ENCODE data around the gene LRP1B. TPM values are rescaled to one million over a fixed set of nuclear protein-coding genes. Genes with fewer than 3 reads are reported as not detected.

LRP1B gene
- polyA plus RNA-seq, 1 of the 3 experiments (the other 2 are of a cell fraction) = 0.28 TPM

- Histone ChIP-seq H3K79me2 (ENCODE audit: insufficient read depth) (no peaks in the 10 kb centered on the region), H3K4me3 (ENCODE audit: low read depth in 2 of 2, low read length in 1 of 2) (no peak overlapping the region), H3K4me1 (ENCODE audit: control insufficient read depth in 1 of 2, insufficient read depth in 2 of 2, low read depth in 1 of 2, low read length in 1 of 2) (no peaks in the 10 kb centered on the region), H3K9ac (no peak overlapping the region), H3K27ac (ENCODE audit: low read depth in 2 of 2, low read length in 1 of 2) (no peak overlapping the region), H2AFZ (ENCODE audit: low read depth) (no peak overlapping the region), H3K27me3 (ENCODE audit: insufficient read depth) (no peaks in the 10 kb centered on the region), H3K9me3 (no peaks in the 10 kb centered on the region), H4K20me1 (ENCODE audit: insufficient read depth) (no peaks in the 10 kb centered on the region), H3F3A (replicated peaks; ENCODE audit: insufficient read depth) (no peaks in the 10 kb centered on the region), H3K4me2 (no peak overlapping the region), H3K9me2 (no peaks in the 10 kb centered on the region; the same call in 1 of the 2 replicates), H3K36me3 (replicated peaks in 1 of 2; ENCODE audit: control insufficient read depth in 1 of 2, insufficient read depth in 2 of 2, low read length in 1 of 2) (no peaks in the 10 kb centered on the region)
- no peak for DNase-seq
- TF ChIP-seq GATA2 (CRISPR knock-in tag; IDR thresholded peaks at IDR 0.05) = no peak
- TF ChIP-seq, protein P1, sequence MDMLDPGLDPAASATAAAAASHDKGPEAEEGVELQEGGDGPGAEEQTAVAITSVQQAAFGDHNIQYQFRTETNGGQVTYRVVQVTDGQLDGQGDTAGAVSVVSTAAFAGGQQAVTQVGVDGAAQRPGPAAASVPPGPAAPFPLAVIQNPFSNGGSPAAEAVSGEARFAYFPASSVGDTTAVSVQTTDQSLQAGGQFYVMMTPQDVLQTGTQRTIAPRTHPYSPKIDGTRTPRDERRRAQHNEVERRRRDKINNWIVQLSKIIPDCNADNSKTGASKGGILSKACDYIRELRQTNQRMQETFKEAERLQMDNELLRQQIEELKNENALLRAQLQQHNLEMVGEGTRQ (IDR thresholded peaks at IDR 0.05; ENCODE audit: borderline replicate concordance, low read depth, low read length) = no peak
- TF ChIP-seq JUND (IDR thresholded peaks at IDR 0.05) = no peak
- no peak for TF ChIP-seq EZH2phosphoT487 (IDR thresholded peaks at IDR 0.05; ENCODE audit: borderline replicate concordance, low read depth)
- no peak for TF ChIP-seq CHD2 (IDR thresholded peaks at IDR 0.05; ENCODE audit: low read length, partially characterized antibody)
- TF ChIP-seq SMC3 (IDR thresholded peaks at IDR 0.05; ENCODE audit: low read depth, low read length) = no peak
- ChIA-PET CTCF (no interaction called here), POLR2A (no interaction called here)
- WGBS (ENCODE audit: low lambda C conversion rate) = 99% methylated on average over 2 of the region's 2 CpGs
These were observed 1535.7 kb downstream of the LRP1B start for GRCh38 chr2:140595107-140595506.

DNA sequence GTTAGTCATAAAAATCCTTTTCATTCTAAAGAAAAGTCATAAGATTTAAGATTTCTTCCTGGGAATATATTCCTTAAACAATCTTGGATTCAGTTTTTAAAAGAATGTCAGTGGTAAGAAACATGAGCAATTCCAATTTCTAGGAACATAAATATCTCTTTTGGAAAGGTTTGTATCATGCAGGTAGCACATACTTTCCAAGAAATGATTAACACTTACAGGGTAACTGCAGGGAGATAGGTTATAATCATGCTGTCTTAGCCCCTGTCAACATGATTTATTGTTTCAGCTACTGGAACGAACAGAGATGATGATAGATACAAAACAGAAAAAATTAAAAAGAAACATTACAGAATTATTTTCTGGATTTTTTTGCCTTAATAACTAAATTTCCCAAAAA lies 1537.7 kb downstream of the LRP1B start:
- CTCF ChIA-PET = no interaction called here

DNA sequence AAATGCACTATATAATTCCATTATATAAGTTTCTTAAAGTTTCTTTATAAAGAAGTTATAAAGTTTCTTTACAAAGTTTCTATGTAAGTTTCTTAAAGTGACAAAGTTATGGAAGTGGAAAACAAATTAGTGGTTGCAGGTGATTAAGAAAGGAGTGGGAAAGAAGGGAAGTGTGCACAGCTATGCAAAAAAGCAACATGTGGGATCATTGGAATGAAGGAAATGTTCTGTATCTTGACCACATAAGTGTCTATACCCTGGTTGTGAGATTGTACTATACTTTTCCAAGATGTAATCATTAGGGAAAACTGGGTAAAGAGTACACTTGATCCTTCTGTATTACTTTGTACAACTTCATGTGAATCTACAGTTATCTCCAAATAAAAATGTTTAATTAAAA lies 1541.1 kb downstream of the LRP1B start:
- ChIA-PET CTCF (no interaction called here), POLR2A (no interaction called here)
- no peak overlapping the region for H3K4me3 ChIP-seq (ENCODE audit: low read depth in 2 of 2, low read length in 1 of 2)
- no peaks in the 10 kb centered on the region for H3K9me3 ChIP-seq
- no peak overlapping the region for H3K27ac ChIP-seq (ENCODE audit: low read depth in 2 of 2, low read length in 1 of 2)
- DNase-seq = no peak
- H3K9ac ChIP-seq = no peak overlapping the region
- H3K27me3 ChIP-seq (ENCODE audit: insufficient read depth) = no peaks in the 10 kb centered on the region
- H3K4me2 ChIP-seq = no peak overlapping the region
- H3K79me2 ChIP-seq (ENCODE audit: insufficient read depth) = no peaks in the 10 kb centered on the region
- no peaks in the 10 kb centered on the region for H3K36me3 ChIP-seq (replicated peaks in 1 of 2; ENCODE audit: control insufficient read depth in 1 of 2, insufficient read depth in 2 of 2, low read length in 1 of 2)
- no peaks in the 10 kb centered on the region for H3K9me2 ChIP-seq
- H3F3A ChIP-seq (replicated peaks; ENCODE audit: insufficient read depth) = no peaks in the 10 kb centered on the region
- no peaks in the 10 kb centered on the region for H3K4me1 ChIP-seq (ENCODE audit: control insufficient read depth in 1 of 2, insufficient read depth in 2 of 2, low read depth in 1 of 2, low read length in 1 of 2)
- no peak overlapping the region for H2AFZ ChIP-seq (ENCODE audit: low read depth)
- H4K20me1 ChIP-seq (ENCODE audit: insufficient read depth) = no peaks in the 10 kb centered on the region
- TF ChIP-seq CHD2 (IDR thresholded peaks at IDR 0.05; ENCODE audit: low read length, partially characterized antibody) = no peak
- TF ChIP-seq TCF12 (IDR thresholded peaks at IDR 0.05) = no peak
- no peak for TF ChIP-seq GATA2 (CRISPR knock-in tag; IDR thresholded peaks at IDR 0.05)
- TF ChIP-seq TEAD4 (IDR thresholded peaks at IDR 0.05; ENCODE audit: borderline replicate concordance, insufficient read depth) = no peak
- TF ChIP-seq MAX (IDR thresholded peaks at IDR 0.05; ENCODE audit: low read depth) = no peak
- TF ChIP-seq, protein P1 (IDR thresholded peaks at IDR 0.05; ENCODE audit: borderline replicate concordance, low read depth, low read length) = no peak
- TF ChIP-seq REST (IDR thresholded peaks at IDR 0.05; ENCODE audit: low read depth, low read length) = no peak
- TF ChIP-seq EZH2phosphoT487 (IDR thresholded peaks at IDR 0.05; ENCODE audit: borderline replicate concordance, low read depth) = no peak
- TF ChIP-seq FOSL2 (IDR thresholded peaks at IDR 0.05; ENCODE audit: borderline replicate concordance, low read depth) = no peak
- no peak for TF ChIP-seq FOXJ3 (CRISPR knock-in tag; IDR thresholded peaks at IDR 0.05)
- TF ChIP-seq MEF2A (IDR thresholded peaks at IDR 0.05; ENCODE audit: borderline replicate concordance, low read depth) = no peak

More for the DNA sequence above, 1537.7 kb downstream of the LRP1B start:
- DNase-seq = no peak
- H4K20me1 ChIP-seq (ENCODE audit: insufficient read depth) = no peaks in the 10 kb centered on the region
- no peaks in the 10 kb centered on the region for H3K79me2 ChIP-seq (ENCODE audit: insufficient read depth)
- no peaks in the 10 kb centered on the region for H3F3A ChIP-seq (replicated peaks; ENCODE audit: insufficient read depth)
- no peaks in the 10 kb centered on the region for H3K36me3 ChIP-seq (replicated peaks in 1 of 2; ENCODE audit: control insufficient read depth in 1 of 2, insufficient read depth in 2 of 2, low read length in 1 of 2)
- H3K4me3 ChIP-seq (ENCODE audit: low read depth in 2 of 2, low read length in 1 of 2) = no peak overlapping the region
- POLR2A ChIA-PET = no interaction called here
- H3K4me1 ChIP-seq (ENCODE audit: control insufficient read depth in 1 of 2, insufficient read depth in 2 of 2, low read depth in 1 of 2, low read length in 1 of 2) = no peaks in the 10 kb centered on the region
- H2AFZ ChIP-seq (ENCODE audit: low read depth) = no peak overlapping the region
- no peaks in the 10 kb centered on the region for H3K9me3 ChIP-seq
- H3K4me2 ChIP-seq = no peak overlapping the region
- no peaks in the 10 kb centered on the region for H3K27me3 ChIP-seq (ENCODE audit: insufficient read depth)
- H3K27ac ChIP-seq (ENCODE audit: low read depth in 2 of 2, low read length in 1 of 2) = no peak overlapping the region
- no peaks in the 10 kb centered on the region; the same call in 1 of the 2 replicates for H3K9me2 ChIP-seq
- no peak for TF ChIP-seq SIN3A (IDR thresholded peaks at IDR 0.05; ENCODE audit: borderline replicate concordance, low read depth, low read length)
- TF ChIP-seq, protein P2, sequence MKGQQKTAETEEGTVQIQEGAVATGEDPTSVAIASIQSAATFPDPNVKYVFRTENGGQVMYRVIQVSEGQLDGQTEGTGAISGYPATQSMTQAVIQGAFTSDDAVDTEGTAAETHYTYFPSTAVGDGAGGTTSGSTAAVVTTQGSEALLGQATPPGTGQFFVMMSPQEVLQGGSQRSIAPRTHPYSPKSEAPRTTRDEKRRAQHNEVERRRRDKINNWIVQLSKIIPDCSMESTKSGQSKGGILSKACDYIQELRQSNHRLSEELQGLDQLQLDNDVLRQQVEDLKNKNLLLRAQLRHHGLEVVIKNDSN (IDR thresholded peaks at IDR 0.05; ENCODE audit: borderline replicate concordance, low read depth) = no peak
- no peak for TF ChIP-seq CHD2 (IDR thresholded peaks at IDR 0.05; ENCODE audit: low read length, partially characterized antibody)
- H3K9ac ChIP-seq = no peak overlapping the region
- 32% methylated on average over 1 of the region's 1 CpG for WGBS (ENCODE audit: low lambda C conversion rate)
